GM12872 (cell line): ENCODE data around the gene ZNF783.

Experiments
- CTCF ChIP-seq: IDR thresholded peaks from 3 replicates; pipeline ENCODE4 v1.5.1; 2011; ENCODE audit warnings: low read depth, mild to moderate bottlenecking, low read length, moderate library complexity; ENCODE audit not compliant: insufficient read depth

Gene ZNF783

GRCh38 chr7:149245744-149246143 is 16.3 kb upstream of the ZNF783 start:
- TF ChIP-seq CTCF = no peak

DNA sequence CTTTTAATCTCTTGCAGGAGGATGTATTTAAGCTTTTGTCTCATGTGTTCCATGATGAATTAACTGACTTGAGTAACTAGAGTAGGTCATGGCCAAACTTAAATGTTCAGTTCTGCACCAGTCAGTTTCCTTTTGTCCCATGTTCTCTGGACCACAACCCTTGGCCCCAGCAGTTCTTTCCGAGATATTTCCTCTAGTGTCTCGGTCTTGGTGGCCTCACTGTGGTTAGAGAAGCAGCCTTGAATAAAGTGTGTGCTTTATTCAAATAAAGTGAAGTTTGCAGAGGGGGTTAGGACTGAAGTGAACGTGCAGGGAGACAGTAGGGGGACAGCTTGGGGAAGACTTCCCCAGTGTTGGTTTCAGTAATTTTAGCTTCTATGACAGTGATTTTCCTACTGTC is 13.2 kb upstream of the ZNF783 start:
- no peak for TF ChIP-seq CTCF

DNA sequence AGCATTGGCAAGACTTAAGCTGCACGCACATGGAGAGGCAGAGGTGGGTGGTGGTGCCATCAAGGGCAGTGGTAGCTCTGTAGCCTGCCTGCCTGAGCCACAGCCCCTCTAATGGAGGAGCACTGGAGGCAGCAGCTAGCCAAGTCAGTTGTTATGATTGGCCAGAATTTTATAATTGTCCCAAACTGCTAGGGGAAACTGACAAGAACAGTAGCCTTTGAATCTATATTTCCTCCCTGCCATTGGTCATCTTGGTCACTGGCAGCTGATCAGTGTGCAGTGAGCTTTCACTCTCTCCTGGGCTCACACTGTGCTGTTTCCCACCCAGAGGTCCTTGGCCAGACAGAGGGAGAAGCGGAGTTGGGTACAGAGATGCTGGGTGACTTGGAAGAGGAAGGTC is 9.6 kb upstream of the ZNF783 start:
- TF ChIP-seq CTCF = no peak

DNA sequence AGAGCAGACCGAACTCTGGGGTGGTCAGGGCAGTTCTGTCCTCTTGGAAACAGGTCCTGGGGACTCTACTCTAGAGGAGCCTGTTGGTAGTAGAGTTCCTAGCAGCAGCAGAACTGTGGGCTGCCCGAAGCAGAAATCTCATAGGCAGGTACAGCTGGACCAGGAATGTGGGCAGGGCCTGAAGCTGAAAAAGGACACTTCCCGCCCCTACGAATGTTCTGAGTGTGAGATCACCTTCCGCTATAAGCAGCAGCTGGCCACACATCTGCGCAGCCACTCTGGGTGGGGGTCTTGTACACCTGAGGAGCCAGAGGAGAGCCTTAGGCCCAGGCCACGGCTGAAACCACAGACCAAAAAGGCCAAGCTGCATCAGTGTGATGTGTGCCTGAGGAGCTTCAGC is 8.3 kb upstream of the ZNF783 start:
- TF ChIP-seq CTCF = no peak

DNA sequence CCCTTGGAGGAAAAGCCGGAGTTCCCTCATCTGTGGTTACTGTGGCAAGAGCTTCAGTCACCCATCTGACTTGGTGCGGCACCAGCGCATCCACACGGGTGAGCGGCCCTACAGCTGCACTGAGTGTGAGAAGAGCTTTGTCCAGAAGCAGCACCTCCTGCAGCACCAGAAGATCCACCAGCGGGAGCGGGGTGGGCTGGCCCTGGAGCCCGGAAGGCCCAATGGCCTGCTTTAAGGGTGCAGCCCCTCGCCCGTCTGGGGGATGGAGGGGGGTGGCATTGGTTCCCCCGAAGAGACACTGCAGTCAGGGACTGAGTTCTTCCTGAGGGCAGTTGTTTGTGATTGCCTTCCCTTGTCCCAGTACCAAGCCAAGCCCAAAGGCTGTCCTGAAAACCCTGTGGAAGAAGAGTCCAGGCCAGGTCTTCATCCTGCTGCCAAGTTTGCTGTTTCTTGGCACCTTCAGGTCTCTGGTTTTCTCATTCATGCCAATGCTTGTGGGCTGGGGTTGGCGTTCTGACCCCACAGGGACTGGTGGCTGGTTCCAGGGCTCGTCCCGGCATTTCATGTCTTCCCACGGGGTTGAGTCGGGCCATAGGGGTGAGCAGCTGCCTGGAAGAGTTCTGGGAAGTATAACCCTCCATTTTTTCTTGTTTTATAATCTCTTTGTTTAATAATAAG is 7.7 kb upstream of the ZNF783 start:
- no peak for TF ChIP-seq CTCF

GRCh38 chr7:149255174-149255573 is 6.8 kb upstream of the ZNF783 start:
- no peak for TF ChIP-seq CTCF

DNA sequence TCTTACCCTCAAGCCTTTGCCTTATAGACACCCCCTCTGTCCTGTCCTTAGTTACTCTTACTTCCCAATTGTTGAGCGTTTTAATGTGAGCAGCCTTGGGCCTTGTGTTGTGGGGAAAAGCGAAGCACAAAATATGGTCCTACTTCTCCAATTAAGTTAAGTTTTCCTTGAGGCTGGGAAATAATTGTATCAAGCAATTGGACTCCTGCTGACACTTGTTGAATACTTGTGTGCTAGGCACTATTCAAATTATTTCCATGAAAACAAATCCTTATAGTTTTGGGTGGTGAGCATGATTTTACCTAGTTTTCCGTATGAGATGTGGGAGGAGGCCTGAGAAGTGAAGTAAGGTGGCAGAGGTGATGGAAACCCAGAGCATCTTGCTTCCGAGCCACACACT is 5.4 kb upstream of the ZNF783 start:
- TF ChIP-seq CTCF = no peak
